Islet of Langerhans (tissue), 1 donor: ENCODE data around the gene MED12L.

Experiments used
- FAIRE-seq: peaks from one replicate; lab custom pipeline; 2011; peaks lifted over from hg19 to GRCh38; lab: Jason Lieb, UNC

Gene MED12L

GRCh38 chr3:151328298-151328995 is 243.0 kb downstream of the MED12L start:
- no peak for FAIRE-seq

- no peak for FAIRE-seq
Measured at GRCh38 chr3:151329363-151329762, 243.9 kb downstream of the MED12L start, which contains the start of gene P2RY13. P2RY13 (minus strand) TSS chr3:151329549; CDS start chr3:151329528, 21 bp downstream.

DNA sequence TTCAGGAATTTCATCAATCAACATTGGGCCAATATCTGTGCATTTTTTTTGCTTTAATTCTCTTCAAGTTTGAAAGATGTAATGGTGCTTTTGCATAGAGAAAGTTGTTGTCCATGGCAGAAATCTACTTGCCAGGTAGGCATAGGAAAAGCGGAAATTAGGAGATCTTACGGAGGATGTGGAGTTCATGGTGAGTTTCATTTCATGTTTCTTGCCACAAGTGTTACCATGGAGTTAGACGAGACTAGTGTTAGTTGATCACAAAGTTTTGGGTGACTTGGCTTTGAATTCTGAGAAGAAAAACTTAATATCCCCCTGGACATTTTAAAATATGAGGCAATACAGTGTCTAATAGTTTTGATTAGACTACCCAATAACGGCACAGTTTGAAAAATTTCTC is 244.9 kb downstream of the MED12L start:
- FAIRE-seq: no peak

- FAIRE-seq: no peak
Measured at GRCh38 chr3:151330899-151331298, 245.4 kb downstream of the MED12L start.

DNA sequence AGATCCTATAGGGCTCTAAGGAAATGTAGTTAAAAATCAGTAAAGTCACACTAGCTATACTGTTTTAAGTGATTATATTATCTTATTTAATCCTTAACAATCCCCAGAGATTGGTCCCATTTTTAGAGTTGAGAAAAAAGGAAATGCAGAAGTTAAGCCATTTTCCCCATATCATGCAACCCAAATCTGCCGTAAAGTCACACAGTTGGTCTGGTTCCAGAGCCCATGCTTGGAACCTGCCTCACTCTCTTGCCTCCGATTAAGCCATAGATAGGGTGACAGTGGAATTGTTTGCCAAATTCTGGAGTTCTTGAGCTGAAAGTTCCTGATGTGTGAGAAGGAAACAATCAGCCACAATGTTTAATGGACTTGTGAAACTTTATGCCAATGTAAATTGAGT is 246.2 kb downstream of the MED12L start:
- no peak for FAIRE-seq

GRCh38 chr3:151345859-151346258 is 260.4 kb downstream of the MED12L start:
- FAIRE-seq: no peak

DNA sequence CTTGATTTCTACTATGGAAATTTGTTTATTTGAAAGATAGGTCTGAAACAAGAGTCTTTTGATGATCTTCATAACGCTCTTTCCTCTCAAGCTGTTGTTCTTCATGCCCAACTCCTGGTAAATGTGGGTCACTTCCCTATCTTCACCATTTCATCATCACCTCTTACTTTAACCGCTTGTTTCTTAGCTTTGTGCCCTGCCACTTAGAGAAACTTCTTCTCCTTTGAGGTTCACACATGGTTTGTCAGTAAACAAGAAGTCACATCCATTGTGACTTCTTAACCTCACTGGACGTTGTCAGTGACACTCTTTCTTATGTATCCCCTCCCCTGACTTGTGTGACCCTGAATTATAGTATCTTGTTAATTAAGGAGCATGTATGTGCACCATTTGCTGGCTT is 260.8 kb downstream of the MED12L start:
- FAIRE-seq: no peak

DNA sequence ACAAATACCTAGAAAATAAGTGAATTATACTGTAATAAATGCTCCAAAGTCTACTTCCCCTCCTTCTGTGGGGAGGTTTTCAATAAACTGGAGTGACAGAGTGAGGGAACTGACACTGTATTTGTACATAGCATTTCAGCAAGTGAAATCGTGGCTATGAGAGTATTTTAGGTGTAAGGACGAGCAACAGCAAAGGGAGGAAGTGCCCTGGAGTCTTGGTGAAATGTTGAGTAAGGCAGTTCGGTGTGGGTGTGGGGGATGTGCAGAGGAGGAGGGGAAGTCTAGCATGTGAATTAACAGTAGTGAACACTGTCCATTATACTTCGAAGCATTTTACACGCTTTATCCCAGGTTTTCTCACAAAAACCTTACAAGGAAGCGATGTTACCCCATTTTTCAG is 262.0 kb downstream of the MED12L start:
- no peak for FAIRE-seq

GRCh38 chr3:151350656-151351055 is 265.2 kb downstream of the MED12L start:
- no peak for FAIRE-seq

DNA sequence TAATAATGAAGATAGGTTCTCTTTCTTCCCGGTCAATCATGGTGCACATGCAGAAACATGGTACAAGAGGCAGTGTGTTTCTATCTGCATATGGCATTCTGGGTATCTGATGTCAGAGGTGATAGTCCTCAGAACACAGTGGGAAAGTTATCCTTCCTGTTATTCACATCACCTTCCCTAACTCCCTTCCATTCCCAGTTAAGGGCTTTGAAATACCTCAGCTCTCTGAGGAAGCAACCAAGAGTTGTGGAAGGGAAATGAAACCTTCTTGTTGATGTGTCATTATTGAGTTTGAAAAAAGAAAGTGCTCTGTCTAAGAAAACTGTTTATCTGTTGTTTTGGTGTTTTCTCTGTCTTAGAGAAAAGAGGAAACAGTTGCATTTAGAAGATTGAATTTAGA is 265.8 kb downstream of the MED12L start:
- FAIRE-seq: no peak

GRCh38 chr3:151351648-151352047 is 266.2 kb downstream of the MED12L start:
- FAIRE-seq: no peak

DNA sequence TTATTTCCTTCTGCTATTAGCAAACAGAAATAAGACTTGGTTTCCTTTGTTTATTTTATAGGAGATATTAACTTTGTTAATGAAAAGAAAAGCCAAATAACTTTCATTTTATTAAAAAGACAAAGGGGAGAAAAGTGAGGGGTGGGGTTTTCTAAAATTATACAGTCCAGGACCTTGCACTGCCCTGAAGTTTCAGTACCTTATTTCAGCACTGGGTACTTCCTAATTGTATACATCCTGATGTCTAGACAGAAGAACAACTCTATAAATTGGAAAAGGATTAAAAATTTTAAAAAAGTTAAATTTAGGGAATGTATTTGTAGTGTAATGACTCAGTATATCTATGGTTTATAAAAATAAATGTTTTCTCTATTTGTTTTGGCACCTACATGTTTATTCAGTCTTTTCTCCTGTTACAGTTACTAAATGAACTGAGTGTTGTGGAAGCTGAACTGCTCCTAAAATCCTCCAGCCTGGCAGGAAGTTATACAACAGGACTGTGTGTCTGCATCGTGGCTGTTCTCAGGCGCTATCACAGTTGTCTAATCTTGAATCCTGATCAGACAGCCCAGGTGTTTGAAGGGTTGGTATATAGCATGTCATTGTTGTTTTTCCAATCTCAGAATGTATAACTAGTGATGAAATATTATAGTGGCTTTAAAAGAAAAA is 271.5 kb downstream of the MED12L start:
- FAIRE-seq: no peak

- no peak for FAIRE-seq
Measured at GRCh38 chr3:151357463-151357850, 272.0 kb downstream of the MED12L start.

DNA sequence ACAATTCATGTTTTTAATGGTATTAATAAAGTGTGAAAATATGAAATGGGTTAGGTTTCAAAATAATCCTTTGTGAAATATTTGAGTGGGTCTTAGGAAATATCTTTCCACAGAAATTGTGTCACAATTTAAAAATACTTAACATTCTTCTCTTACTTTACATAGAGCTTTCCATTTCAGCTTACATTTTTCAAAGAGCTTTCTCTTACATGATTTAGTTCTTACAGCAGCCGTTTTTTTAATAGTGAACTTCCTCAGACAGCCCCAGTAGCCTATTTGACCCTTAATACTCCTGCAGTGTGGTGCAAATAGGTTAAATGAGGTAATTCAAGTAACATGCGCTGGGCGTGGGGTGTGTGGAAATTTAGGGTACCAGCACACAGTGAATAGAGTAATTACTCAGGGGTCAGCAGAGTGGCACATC is 277.3 kb downstream of the MED12L start:
- FAIRE-seq: no peak

- no peak for FAIRE-seq
Measured at GRCh38 chr3:151366993-151367392, 281.5 kb downstream of the MED12L start.

DNA sequence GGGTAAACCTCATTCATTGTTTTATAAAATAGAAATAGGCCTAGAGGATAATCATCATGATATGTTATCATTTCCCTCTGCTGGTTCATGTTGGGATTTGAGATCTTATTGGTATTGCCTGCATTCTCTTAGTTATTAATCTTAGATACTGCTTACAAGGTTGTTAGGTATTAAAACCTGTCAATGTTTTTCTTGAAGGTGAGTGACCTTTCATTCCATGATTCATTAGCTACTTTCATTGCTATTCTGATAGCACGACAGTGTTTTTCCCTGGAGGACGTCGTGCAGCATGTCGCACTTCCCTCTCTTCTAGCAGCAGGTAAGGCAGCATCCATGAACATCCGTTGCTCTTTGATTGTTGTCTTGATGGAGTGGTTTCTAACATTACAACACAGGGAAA is 282.0 kb downstream of the MED12L start:
- no peak for FAIRE-seq

GRCh38 chr3:151371526-151371925 is 286.1 kb downstream of the MED12L start:
- FAIRE-seq: no peak

- FAIRE-seq: no peak
Measured at GRCh38 chr3:151372063-151372820, 286.8 kb downstream of the MED12L start.

- FAIRE-seq: no peak
Measured at GRCh38 chr3:151377768-151378385, 292.4 kb downstream of the MED12L start.

DNA sequence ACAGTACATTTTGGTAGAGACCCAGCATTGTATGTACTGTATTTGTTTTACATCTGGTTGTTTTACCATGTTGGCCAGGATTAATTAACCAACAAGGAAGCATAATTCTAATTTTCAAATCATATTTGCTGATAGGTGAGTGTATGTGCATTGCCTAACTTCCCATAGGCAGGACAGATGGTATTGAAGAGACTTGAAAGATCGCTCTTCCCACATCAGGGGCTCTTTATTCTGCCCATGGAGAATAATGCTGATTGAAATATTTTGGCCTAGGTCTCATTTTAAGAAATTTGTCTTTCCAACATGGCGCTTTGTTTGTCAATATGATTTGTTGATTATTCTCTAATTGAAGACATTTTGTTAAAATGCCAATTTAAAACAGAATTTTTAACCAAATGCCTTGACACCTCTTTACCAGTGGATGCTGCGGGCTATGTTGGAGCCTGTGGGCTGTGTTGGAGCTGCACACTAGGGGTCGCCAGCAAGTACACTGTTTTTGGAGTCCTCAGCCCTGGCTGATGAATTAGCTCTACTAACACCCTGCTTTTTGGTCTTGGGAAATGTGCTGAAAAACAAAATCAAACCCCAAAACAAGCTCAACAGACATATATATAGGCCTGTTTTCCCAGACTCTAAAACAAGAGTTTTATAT is 293.7 kb downstream of the MED12L start:
- FAIRE-seq: no peak

DNA sequence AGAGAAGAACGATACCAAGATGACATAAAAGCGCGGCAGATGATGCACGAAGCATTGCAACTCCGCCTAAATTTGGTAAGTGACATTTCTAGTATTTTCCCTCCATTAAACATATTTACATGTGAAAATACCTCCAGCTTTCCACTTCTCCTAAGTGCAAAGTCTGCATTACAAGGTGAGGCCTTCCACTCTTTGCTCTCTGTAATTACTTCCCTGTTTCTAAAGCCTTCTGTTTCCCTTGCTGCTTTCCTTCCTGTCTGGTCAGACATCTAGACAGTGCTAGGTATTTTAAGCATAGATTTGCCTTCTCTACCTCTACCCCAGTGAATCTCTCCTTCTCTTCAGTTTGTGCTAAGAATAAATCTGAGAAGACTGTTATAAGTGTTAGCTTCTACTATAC is 297.2 kb downstream of the MED12L start:
- no peak for FAIRE-seq

DNA sequence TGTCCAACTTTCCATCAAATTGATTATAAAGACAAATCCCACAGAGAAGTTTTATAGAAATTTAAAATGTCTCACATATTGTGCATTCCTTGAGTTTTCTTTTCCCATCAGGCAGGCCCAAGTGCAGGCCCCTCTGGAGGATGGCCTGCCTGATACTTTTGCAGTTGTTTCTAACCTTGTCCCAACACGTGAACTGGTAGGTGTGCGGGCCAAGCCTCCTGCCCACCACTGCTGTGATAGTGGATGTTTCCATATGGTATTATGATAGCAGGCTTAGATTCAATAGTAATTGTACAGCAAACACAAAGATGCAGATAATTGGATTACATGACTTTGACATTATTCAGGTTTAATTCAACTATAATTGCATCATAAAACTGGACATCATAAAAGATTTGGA is 297.6 kb downstream of the MED12L start:
- no peak for FAIRE-seq
